ENCODE measurements around the gene SPATA6.

SPATA6 gene

GRCh38 chr1:48248356-48248755 is 223.6 kb downstream of the SPATA6 start:
- no peak for DNase-seq

- peak; percentile 94 for DNase-seq
These were observed 225.3 kb downstream of the SPATA6 start for GRCh38 chr1:48246727-48247126.

Measured in DMS153 (cell line).